ENCODE measurements around the gene ADAT3. TPM values are rescaled to one million over a fixed set of nuclear protein-coding genes. Genes with fewer than 3 reads are reported as not detected.

ADAT3 gene
- total RNA-seq, 2 donors from 2014 or later = 9.9 to 13.8 TPM

DNA sequence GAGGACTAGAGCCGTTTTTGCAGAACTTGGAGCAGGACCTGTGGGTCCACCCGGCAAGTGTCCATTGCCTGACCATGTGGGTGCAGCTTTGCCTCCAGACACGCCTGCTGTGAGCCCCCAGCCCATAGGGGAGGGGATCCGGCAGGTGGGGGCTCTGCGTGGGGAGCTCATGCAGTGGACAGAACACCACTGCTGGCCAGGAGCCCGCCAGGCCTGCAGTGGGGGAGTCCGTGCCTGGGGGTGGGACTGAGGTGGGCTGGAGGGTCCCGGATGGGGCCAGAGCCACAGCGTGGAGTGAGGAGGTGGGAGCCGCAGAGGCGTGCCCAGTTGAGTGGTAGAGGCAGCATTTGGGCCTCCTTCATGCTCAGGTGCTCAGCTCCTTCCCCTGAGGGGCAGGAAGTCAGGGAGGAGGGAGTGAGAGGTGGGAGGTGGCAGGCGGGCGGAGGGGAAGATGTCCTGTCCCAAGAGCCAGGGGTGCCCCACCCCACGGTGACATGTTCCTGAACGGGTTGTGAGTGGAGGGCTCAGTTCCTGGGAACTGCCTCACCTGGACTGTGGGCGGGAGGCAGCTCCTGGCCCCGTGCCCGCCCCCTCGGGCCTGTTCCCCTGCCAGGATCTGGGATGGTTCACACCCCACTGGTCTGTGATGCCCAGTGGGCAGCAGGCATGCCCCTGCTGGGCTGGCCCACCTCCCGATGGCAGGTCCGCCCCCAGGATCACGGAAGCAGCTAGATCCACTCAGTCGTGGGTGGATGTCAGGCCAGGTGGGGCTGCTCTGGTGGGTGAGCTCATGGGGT lies 8.8 kb downstream of the ADAT3 start:
- WGBS, 2 experiments (ENCODE audit: insufficient coverage in 1 of 2, insufficient read length in 1 of 2) = 86 to 91% methylated on average over 17 to 23 of the region's 23 CpGs
- DNase-seq = no peak
- peaks cover 35% of the 10 kb centered on the region for H3K36me3 Mint-ChIP-seq (ENCODE audit: low read depth)
- Histone ChIP-seq H3K27ac (ENCODE audit: low read depth, low read length) (no peak overlapping the region), H3K36me3 (ENCODE audit: control insufficient read depth, insufficient read depth, low read length) (peaks cover 13% of the 10 kb centered on the region), H3K9ac (ENCODE audit: extremely low read depth, low read length, poor library complexity, severe bottlenecking) (no peak overlapping the region), H3K4me1 (ENCODE audit: control insufficient read depth, insufficient read depth, low read length) (no peaks in the 10 kb centered on the region), H3K9me3 (ENCODE audit: control insufficient read depth, low read length) (no peaks in the 10 kb centered on the region), H3K4me3 (ENCODE audit: low read length) (no peak overlapping the region), H3K27me3 (ENCODE audit: control insufficient read depth, insufficient read depth, low read length, poor library complexity, severe bottlenecking) (no peaks in the 10 kb centered on the region)
- no peak overlapping the region for H3K4me3 Mint-ChIP-seq
- no peak for TF ChIP-seq CTCF (conservative IDR thresholded peaks at IDR 0.05)
- H3K27me3 Mint-ChIP-seq (ENCODE audit: insufficient read depth) = no peaks in the 10 kb centered on the region
- no peaks in the 10 kb centered on the region for H3K9me3 Mint-ChIP-seq
- no peak overlapping the region for H3K27ac Mint-ChIP-seq
- H3K4me1 Mint-ChIP-seq = no peaks in the 10 kb centered on the region

DNA sequence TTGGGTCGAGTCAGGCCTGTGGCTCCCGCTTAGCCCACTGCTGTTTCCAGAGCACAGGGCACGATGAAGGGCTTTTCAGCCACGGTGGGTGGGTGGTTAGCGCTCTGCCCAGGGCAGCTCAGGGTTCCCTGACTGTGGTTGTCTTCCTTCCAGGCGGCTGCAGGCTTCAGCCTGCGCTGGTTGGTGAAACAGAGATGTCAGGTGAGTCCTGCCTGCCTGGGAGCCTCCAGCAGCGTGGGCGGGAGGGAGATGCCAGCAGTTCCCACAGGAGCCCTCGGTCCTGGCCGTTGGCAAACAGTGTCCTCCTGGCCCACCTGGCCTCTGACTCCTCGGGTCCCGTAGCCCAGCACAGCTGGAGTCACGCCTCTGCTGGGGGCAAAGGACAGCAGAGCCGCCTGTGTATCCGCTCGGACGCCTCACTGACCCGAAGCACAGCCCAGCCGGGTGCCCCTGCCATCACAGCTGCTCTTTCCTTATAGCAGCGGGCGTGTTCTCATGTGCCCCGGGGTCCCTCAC lies 9.7 kb downstream of the ADAT3 start:
- WGBS, 2 experiments (ENCODE audit: insufficient coverage in 1 of 2, insufficient read length in 1 of 2) = 96 to 97% methylated on average over 9 to 23 of the region's 23 CpGs
- H3K27me3 ChIP-seq (ENCODE audit: control insufficient read depth, insufficient read depth, low read length, poor library complexity, severe bottlenecking) = no peaks in the 10 kb centered on the region
- no peak overlapping the region for H3K9ac ChIP-seq (ENCODE audit: extremely low read depth, low read length, poor library complexity, severe bottlenecking)
- H3K36me3 Mint-ChIP-seq (ENCODE audit: low read depth) = peaks cover 30% of the 10 kb centered on the region
- H3K27ac Mint-ChIP-seq = no peak overlapping the region
- H3K4me1 ChIP-seq (ENCODE audit: control insufficient read depth, insufficient read depth, low read length) = no peaks in the 10 kb centered on the region
- H3K4me3 Mint-ChIP-seq = no peak overlapping the region
- H3K4me1 Mint-ChIP-seq = no peaks in the 10 kb centered on the region
- TF ChIP-seq CTCF (conservative IDR thresholded peaks at IDR 0.05) = no peak
- H3K36me3 ChIP-seq (ENCODE audit: control insufficient read depth, insufficient read depth, low read length) = peaks cover 17% of the 10 kb centered on the region
- no peaks in the 10 kb centered on the region for H3K9me3 ChIP-seq (ENCODE audit: control insufficient read depth, low read length)
- H3K27ac ChIP-seq (ENCODE audit: low read depth, low read length) = no peak overlapping the region
- H3K9me3 Mint-ChIP-seq = no peaks in the 10 kb centered on the region
- DNase-seq = no peak
- no peaks in the 10 kb centered on the region for H3K27me3 Mint-ChIP-seq (ENCODE audit: insufficient read depth)
- no peak overlapping the region for H3K4me3 ChIP-seq (ENCODE audit: low read length)

GRCh38 chr19:1917146-1917545 lies 11.9 kb downstream of the ADAT3 start:
- no peak overlapping the region for H3K27ac Mint-ChIP-seq
- H3K27me3 ChIP-seq (ENCODE audit: control insufficient read depth, insufficient read depth, low read length, poor library complexity, severe bottlenecking) = no peaks in the 10 kb centered on the region
- peaks cover 31% of the 10 kb centered on the region for H3K36me3 ChIP-seq (ENCODE audit: control insufficient read depth, insufficient read depth, low read length)
- no peak overlapping the region for H3K4me3 Mint-ChIP-seq
- H3K4me3 ChIP-seq (ENCODE audit: low read length) = no peak overlapping the region
- 96% methylated on average over 14 to 17 of the region's 17 CpGs for WGBS, 2 experiments (ENCODE audit: insufficient coverage in 1 of 2, insufficient read length in 1 of 2)
- H3K36me3 Mint-ChIP-seq (ENCODE audit: low read depth) = peaks cover 46% of the 10 kb centered on the region
- no peak for DNase-seq
- no peaks in the 10 kb centered on the region for H3K4me1 Mint-ChIP-seq
- H3K27ac ChIP-seq (ENCODE audit: low read depth, low read length) = no peak overlapping the region
- no peaks in the 10 kb centered on the region for H3K9me3 ChIP-seq (ENCODE audit: control insufficient read depth, low read length)
- H3K4me1 ChIP-seq (ENCODE audit: control insufficient read depth, insufficient read depth, low read length) = no peaks in the 10 kb centered on the region
- H3K27me3 Mint-ChIP-seq (ENCODE audit: insufficient read depth) = no peaks in the 10 kb centered on the region
- TF ChIP-seq CTCF (conservative IDR thresholded peaks at IDR 0.05) = no peak
- no peaks in the 10 kb centered on the region for H3K9me3 Mint-ChIP-seq
- H3K9ac ChIP-seq (ENCODE audit: extremely low read depth, low read length, poor library complexity, severe bottlenecking) = no peak overlapping the region

Data from endodermal cell (in vitro differentiated cells).